CD4-positive, alpha-beta memory T cell (primary cell): ENCODE results near the gene BMI1. TPM values are rescaled to one million over a fixed set of nuclear protein-coding genes. Genes with fewer than 3 reads are reported as not detected.

Experiments used
- CTCF ChIA-PET: fragments of 350-600 bp; sonication (Branson Sonifier 250); formaldehyde crosslinking; loops from one replicate; lab custom pipeline; 2021; ENCODE audit warnings: inconsistent platforms; ENCODE audit not compliant: partially characterized antibody; lab: Charles Lee
- POLR2A ChIA-PET: fragments of 350-600 bp; sonication (Branson Sonifier 250); formaldehyde crosslinking; loops from one replicate; lab custom pipeline; 2021; ENCODE audit not compliant: partially characterized antibody; lab: Charles Lee
- DNase-seq, 5 donors: peaks; one replicate each; pipeline versions ENCODE4 v3.0.0 to v3.0.0-alpha.2; 2020 to 2022; ENCODE audit warnings: mixed read lengths in 1 of 5
- H3K27ac ChIP-seq: one replicate; pipeline ENCODE4 v1.7.0; 2013; ENCODE audit warnings: low read depth, low read length
- H3K27me3 ChIP-seq: 2 replicates; pipeline ENCODE4 v1.7.0; 2013; ENCODE audit warnings: mild to moderate bottlenecking, low read length, moderate library complexity; ENCODE audit not compliant: insufficient read depth
- H3K36me3 ChIP-seq: 2 replicates; pipeline ENCODE4 v1.7.0; 2013; ENCODE audit warnings: mild to moderate bottlenecking, low read length, moderate library complexity; ENCODE audit not compliant: insufficient read depth
- H3K4me1 ChIP-seq: 2 replicates; pipeline ENCODE4 v1.7.0; 2013; ENCODE audit warnings: mild to moderate bottlenecking, low read length, moderate library complexity; ENCODE audit not compliant: insufficient read depth
- H3K4me3 ChIP-seq, 2 donors: one replicate each; pipeline ENCODE4 v1.7.0; 2013; ENCODE audit warnings: low read length in 2 of 2, mild to moderate bottlenecking in 1 of 2
- H3K9me3 ChIP-seq, 2 donors: one replicate each; pipeline ENCODE4 v1.7.0; 2013; ENCODE audit warnings: low read length in 2 of 2, control low read depth in 1 of 2; ENCODE audit not compliant: control insufficient read depth in 1 of 2
- H3K27ac Mint-ChIP-seq, 7 donors: one replicate each; pipeline ENCODE4 v1.8.0; 2020 to 2021; ENCODE audit warnings: mixed read lengths in 7 of 7, mild to moderate bottlenecking in 6 of 7, inconsistent platforms in 3 of 7, moderate library complexity in 3 of 7
- H3K27me3 Mint-ChIP-seq, 2 donors: one replicate each; pipeline ENCODE4 v1.8.0; 2020 to 2021; ENCODE audit warnings: mixed read lengths in 2 of 2
- H3K36me3 Mint-ChIP-seq, 2 donors: one replicate each; pipeline ENCODE4 v1.8.0; 2020 to 2021; ENCODE audit warnings: mixed read lengths in 2 of 2, inconsistent platforms in 1 of 2, mild to moderate bottlenecking in 1 of 2
- H3K4me1 Mint-ChIP-seq, 4 donors: one replicate each; pipeline ENCODE4 v1.8.0; 2020 to 2021; ENCODE audit warnings: mixed read lengths in 4 of 4, mild to moderate bottlenecking in 1 of 4
- H3K4me3 Mint-ChIP-seq, 8 donors: one replicate each; pipeline ENCODE4 v1.8.0; 2020 to 2021; ENCODE audit warnings: mixed read lengths in 8 of 8, mild to moderate bottlenecking in 7 of 8, moderate library complexity in 6 of 8, inconsistent platforms in 3 of 8
- H3K9me3 Mint-ChIP-seq, 8 donors: one replicate each; pipeline ENCODE4 v1.8.0; 2020 to 2021; ENCODE audit warnings: mixed read lengths in 8 of 8, mild to moderate bottlenecking in 5 of 8, inconsistent platforms in 3 of 8, moderate library complexity in 1 of 8
- intact Hi-C: fragments of 100-400 bp; cut with micrococcal nuclease; formaldehyde crosslinking; loops from one replicate; pipeline ENCODE4 v1.15.1; 2023
- polyA plus RNA-seq, 2 donors: library from polyadenylated mRNA; unstranded; fragments of 300-500 nt; fragmentation: Illumina TruSeq; gene quantifications; one replicate each; pipeline ENCODE4 v1.2.3, GENCODE V29; 2021
- total RNA-seq, 2 experiments: library from RNA; stranded (reverse); gene quantifications; one replicate each; pipeline ENCODE4 v1.2.3, GENCODE V29; 2021

The BMI1 gene
- total and polyA plus RNA-seq, 4 experiments from 2014 or later: 40.5 to 108 (median 76.8) TPM

DNA sequence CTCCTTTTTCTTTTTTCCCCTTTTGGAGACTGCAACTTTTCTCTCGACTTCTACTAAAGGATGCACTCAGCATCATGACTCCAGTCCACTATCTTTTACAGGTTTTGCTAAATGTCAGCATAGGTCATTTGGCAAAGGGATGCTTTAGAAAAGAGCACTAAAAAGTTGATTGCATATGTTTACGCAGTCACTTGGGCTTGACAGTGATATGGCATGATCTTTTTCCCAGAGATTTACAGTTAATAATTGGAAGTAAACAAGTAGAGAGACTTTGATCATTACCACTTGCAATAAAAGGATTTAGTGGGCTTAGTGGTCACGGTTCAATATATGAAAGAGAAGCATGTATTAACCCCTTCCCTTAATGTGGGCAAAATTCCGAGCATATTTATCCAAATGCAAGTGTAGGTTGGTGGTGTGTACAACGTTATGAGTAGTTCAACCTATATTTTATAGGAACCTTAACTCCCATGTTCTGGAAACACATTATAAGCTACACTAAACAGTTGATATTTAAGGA is 1.8 kb downstream of the BMI1 start:
- DNase-seq: no peak
- CTCF ChIA-PET: interaction anchor here (2.2 kb wide), 1 partner anchor 9 kb away, joined by 10 read pairs; no protein-coding TSS in a partner anchor
- H3K4me3 ChIP-seq: peak overlapping the region; percentile 12 to 54
- no peaks in the 10 kb centered on the region for H3K9me3 ChIP-seq
- Mint-ChIP-seq H3K27ac (peak overlapping the region; percentile 87 to 95 (median 91)), H3K27me3 (peaks cover 10 to 17% of the 10 kb centered on the region in 2 donors), H3K4me1 (peaks cover 37 to 69% (median 53%) of the 10 kb centered on the region in 4 donors), H3K9me3 (peaks cover 0 to 1% (median 0%) of the 10 kb centered on the region in 8 donors), H3K36me3 (peaks cover 3 to 28% of the 10 kb centered on the region in 2 donors), H3K4me3 (peak overlapping the region; percentile 85 to 94 (median 88))
- no peaks in the 10 kb centered on the region for H3K27me3 ChIP-seq
- intact Hi-C loops: loop anchor here (5.0 kb wide), 4 partner anchors 345 to 1115 kb away; partner anchors contain the start of gene OTUD1
- POLR2A ChIA-PET: interaction anchor here (0.9 to 4.8 kb wide), 11 partner anchors 10 to 1116 kb away, joined by 3 to 53 read pairs (median 4); partner anchors contain the start of genes DNAJC1 and OTUD1
- no peak overlapping the region for H3K27ac ChIP-seq
- H3K36me3 ChIP-seq: no peaks in the 10 kb centered on the region
- H3K4me1 ChIP-seq: peaks cover 58% of the 10 kb centered on the region

DNA sequence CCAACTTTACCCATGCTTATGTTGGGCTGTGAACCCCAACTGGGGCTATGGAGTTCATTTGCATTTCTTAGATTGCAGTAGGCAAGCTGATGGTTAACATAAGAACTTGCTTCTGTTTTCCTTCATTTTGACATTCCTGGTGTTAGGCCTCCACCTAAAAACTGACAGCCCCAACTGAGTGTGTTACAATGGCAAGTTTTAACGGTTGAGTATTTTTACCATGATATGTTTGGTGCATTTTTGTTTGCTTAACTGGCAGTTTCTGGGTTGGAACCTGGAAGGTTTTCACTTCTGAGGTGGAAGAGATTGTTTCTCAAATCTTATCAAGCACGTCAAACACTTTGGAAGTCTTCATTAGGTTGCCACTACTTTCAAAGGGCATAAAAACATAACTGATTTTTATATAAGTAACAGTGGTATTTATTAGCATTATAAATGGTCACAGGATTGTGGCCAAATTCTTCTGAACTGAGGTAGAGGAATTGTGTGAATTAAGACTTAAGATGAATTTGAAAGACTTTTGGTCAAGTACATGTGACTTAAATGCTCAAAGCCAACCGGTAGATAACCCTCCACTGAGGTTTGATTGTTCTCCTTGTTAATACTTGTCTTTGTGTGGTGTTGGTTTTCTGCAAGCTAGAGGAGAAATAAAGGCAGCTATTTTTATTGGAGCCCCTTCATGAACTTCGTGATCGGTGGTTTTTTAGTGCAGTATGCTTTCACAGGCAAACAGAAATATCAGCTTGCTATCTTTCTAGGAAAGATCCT is 2.8 kb downstream of the BMI1 start:
- peak overlapping the region in 6 of 7 donors; percentile 8 to 96 (median 78) for H3K27ac Mint-ChIP-seq
- no peak for DNase-seq
- no peak overlapping the region for H3K27ac ChIP-seq
- H3K27me3 ChIP-seq: no peaks in the 10 kb centered on the region
- no peak overlapping the region for H3K4me3 ChIP-seq
- peaks cover 4 to 30% of the 10 kb centered on the region in 2 donors for H3K36me3 Mint-ChIP-seq
- POLR2A ChIA-PET: interaction anchor here (1.0 to 4.8 kb wide), 10 partner anchors 8 to 286 kb away, joined by 3 to 53 read pairs (median 8); partner anchors contain the start of gene COMMD3
- H3K9me3 Mint-ChIP-seq: peaks cover 0 to 1% (median 0%) of the 10 kb centered on the region in 8 donors
- H3K4me1 ChIP-seq: peaks cover 50% of the 10 kb centered on the region
- no peaks in the 10 kb centered on the region for H3K9me3 ChIP-seq
- H3K4me1 Mint-ChIP-seq: peaks cover 36 to 58% (median 49%) of the 10 kb centered on the region in 4 donors
- intact Hi-C loops: loop anchor here (2.0 to 5.0 kb wide), 5 partner anchors 344 to 1114 kb away; partner anchors contain the start of gene OTUD1
- CTCF ChIA-PET: interaction anchor here (0.7 to 1.3 kb wide), 2 partner anchors 8 to 339 kb away, joined by 3 to 4 read pairs; partner anchors contain the start of gene COMMD3
- peak overlapping the region; percentile 85 to 94 (median 88) for H3K4me3 Mint-ChIP-seq
- no peaks in the 10 kb centered on the region for H3K36me3 ChIP-seq
- H3K27me3 Mint-ChIP-seq: peaks cover 10 to 17% of the 10 kb centered on the region in 2 donors

DNA sequence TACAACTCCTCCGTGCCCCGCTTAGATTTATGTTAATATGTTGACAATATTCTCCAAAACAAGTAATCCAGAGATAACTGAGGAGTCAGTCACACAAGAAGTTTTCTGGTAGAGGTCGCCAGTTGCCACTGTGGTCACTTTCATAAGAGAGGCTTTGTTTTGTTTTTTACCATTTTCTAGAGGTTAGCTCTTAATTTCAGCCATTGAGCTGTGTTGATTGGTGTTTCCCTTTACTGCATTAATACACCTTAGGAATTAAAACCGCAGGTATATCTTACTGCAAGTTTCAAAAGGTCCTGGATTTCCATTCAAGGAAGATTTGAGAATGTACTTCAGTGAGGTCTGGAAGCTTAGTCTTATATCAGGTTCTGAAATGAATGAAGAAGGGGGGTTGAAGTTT is 3.5 kb downstream of the BMI1 start:
- Histone ChIP-seq H3K9me3 (no peaks in the 10 kb centered on the region), H3K4me1 (peaks cover 47% of the 10 kb centered on the region), H3K36me3 (no peaks in the 10 kb centered on the region), H3K27ac (peak overlapping the region; percentile 65), H3K4me3 (peak overlapping the region in 1 of 2 donors; percentile 68), H3K27me3 (no peaks in the 10 kb centered on the region)
- Mint-ChIP-seq H3K36me3 (peaks cover 8 to 34% of the 10 kb centered on the region in 2 donors), H3K4me1 (peaks cover 36 to 53% (median 47%) of the 10 kb centered on the region in 4 donors), H3K9me3 (peaks cover 0 to 1% (median 0%) of the 10 kb centered on the region in 8 donors), H3K27me3 (peaks cover 10 to 17% of the 10 kb centered on the region in 2 donors), H3K27ac (peak overlapping the region; percentile 81 to 97 (median 91)), H3K4me3 (peak overlapping the region; percentile 85 to 94 (median 88))
- ChIA-PET CTCF (interaction anchor here (0.7 to 1.3 kb wide), 2 partner anchors 9 to 339 kb away, joined by 3 to 4 read pairs; partner anchors contain the start of gene COMMD3), POLR2A (interaction anchor here (0.6 to 4.8 kb wide), 10 partner anchors 8 to 799 kb away, joined by 3 to 53 read pairs (median 8); partner anchors contain the start of genes COMMD3 and SKIDA1)
- intact Hi-C loops: loop anchor here (2.0 to 5.0 kb wide), 5 partner anchors 343 to 1113 kb away; partner anchors contain the start of gene OTUD1
- no peak for DNase-seq

DNA sequence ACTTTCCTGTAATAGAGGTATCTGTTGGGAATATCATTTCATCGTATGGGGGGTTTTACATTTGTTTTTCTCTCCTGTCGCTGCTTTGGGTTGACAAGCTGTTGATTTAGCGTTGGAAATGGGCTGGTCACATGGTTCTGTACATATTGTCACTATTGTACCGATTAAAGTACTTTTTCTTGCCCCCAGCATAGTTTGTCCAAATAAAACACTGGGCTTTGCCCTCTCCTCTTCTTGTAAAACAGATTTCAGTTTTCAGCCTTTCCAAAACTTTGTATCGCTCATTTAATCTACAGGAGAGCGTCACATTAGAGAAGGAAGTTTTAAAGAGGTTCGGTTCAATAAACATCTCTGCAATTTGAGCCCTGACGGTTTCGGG is 4.0 kb downstream of the BMI1 start:
- ChIA-PET CTCF (interaction anchor here (1.3 kb wide), 1 partner anchor 9 kb away, joined by 4 read pairs; the partner anchor contains the start of gene COMMD3), POLR2A (interaction anchor here (0.6 to 4.8 kb wide), 11 partner anchors 7 to 799 kb away, joined by 3 to 53 read pairs (median 5); partner anchors contain the start of genes COMMD3, DNAJC1 and SKIDA1)
- Mint-ChIP-seq H3K4me3 (peak overlapping the region; percentile 85 to 94 (median 88)), H3K27ac (peak overlapping the region; percentile 81 to 97 (median 91)), H3K4me1 (peaks cover 38 to 49% (median 44%) of the 10 kb centered on the region in 4 donors), H3K36me3 (peaks cover 13 to 38% of the 10 kb centered on the region in 2 donors), H3K9me3 (peaks cover 0 to 4% (median 0%) of the 10 kb centered on the region in 8 donors), H3K27me3 (peaks cover 12 to 17% of the 10 kb centered on the region in 2 donors)
- H3K9me3 ChIP-seq: no peaks in the 10 kb centered on the region
- no peaks in the 10 kb centered on the region for H3K27me3 ChIP-seq
- H3K4me1 ChIP-seq: peaks cover 42% of the 10 kb centered on the region
- peak overlapping the region; percentile 65 for H3K27ac ChIP-seq
- DNase-seq: no peak
- intact Hi-C loops: loop anchor here (1.0 to 5.0 kb wide), 6 partner anchors 8 to 1112 kb away; partner anchors contain the start of gene OTUD1
- no peaks in the 10 kb centered on the region for H3K36me3 ChIP-seq
- peak overlapping the region; percentile 40 to 68 for H3K4me3 ChIP-seq

DNA sequence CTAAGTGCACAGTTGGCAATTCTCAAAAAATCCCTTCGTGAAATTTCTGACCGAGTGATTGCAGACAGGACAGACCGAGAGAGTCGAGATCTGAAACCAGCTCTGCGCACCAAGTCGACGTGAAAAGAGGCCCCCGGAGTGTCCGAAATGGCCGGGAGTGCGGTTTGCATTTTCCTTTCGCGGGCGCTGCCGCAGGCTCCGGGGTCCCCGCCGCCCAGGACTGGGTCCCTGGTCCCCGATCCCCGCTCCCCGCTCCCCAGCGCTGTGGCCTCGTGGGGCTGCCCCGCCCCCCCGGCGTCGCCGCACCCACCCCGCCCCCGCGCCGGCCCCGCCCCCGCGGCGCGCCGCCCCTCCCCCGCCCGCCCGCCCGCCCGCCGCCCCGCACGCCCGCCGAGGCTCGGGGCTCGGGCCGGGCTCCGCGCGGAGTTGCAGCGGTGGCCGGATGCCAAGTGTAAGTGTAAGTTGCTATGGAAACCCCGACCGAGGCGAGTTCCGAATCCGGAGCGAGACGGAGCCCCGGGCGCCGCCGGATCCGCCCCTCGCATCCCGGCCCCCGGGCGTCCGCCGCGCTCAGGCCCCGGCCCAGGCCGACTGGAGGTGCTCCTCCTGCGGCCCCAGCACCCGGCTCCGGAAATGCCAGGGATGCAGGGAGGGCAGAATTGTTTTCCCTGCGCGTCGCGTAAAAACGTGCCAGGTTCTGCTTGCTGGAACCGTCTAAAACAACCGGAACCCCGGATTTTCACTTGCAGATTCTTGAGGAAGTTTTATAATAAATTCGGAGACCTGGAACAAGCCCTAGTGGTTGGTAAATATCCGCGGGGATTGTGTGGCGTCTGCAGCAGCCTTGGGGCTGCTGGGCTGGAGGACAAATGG is 4.6 kb downstream of the BMI1 start:
- Histone ChIP-seq H3K4me1 (peaks cover 39% of the 10 kb centered on the region), H3K36me3 (no peaks in the 10 kb centered on the region), H3K9me3 (no peaks in the 10 kb centered on the region), H3K4me3 (peak overlapping the region; percentile 40 to 68), H3K27me3 (no peaks in the 10 kb centered on the region), H3K27ac (peak overlapping the region; percentile 65)
- H3K27ac Mint-ChIP-seq: peak overlapping the region; percentile 81 to 97 (median 91)
- DNase-seq: peak; percentile 83 to 86 (median 84)
- H3K36me3 Mint-ChIP-seq: peaks cover 14 to 34% of the 10 kb centered on the region in 2 donors
- intact Hi-C loops: loop anchor here (1.0 to 2.0 kb wide), 2 partner anchors 8 to 387 kb away; no protein-coding TSS in a partner anchor
- H3K4me3 Mint-ChIP-seq: peak overlapping the region; percentile 85 to 94 (median 88)
- peaks cover 10 to 13% of the 10 kb centered on the region in 2 donors for H3K27me3 Mint-ChIP-seq
- H3K4me1 Mint-ChIP-seq: peaks cover 35 to 44% (median 39%) of the 10 kb centered on the region in 4 donors
- ChIA-PET CTCF (interaction anchor here (1.3 kb wide), 1 partner anchor 9 kb away, joined by 3 read pairs; the partner anchor contains the start of gene COMMD3), POLR2A (interaction anchor here (0.8 to 4.8 kb wide), 11 partner anchors 7 to 800 kb away, joined by 3 to 53 read pairs (median 11); partner anchors contain the start of genes COMMD3, DNAJC1 and SKIDA1)
- peaks cover 0 to 4% (median 0%) of the 10 kb centered on the region in 8 donors for H3K9me3 Mint-ChIP-seq
